ENCODE data around the gene CC2D1A. TPM values are rescaled to one million over a fixed set of nuclear protein-coding genes. Genes with fewer than 3 reads are reported as not detected.

CC2D1A gene
- total RNA-seq, 2 donors from 2014 or later, result 35.5 to 52.1 TPM

DNA sequence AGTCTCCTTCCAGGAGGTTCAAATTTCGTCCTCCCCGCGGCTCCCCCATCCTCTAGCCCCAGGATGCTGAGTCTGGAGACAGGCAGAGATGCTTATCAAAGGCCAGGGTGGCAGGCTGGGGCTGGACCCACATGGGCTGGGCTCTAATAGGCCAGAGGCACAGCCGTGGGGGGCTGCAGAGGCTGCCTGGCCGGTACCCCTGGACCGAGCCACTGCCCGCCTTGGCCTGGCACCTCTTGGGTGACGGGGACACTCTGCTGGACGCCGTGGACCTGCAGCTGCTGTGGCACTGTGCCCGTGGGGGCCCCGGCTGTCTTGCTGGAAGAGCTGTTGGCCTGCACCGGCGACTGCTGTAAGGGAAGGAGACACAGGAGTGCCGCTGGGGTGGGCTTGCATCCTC is 74.3 kb downstream of the CC2D1A start:
- TF ChIP-seq POLR2A (IDR thresholded peaks at IDR 0.05), result no peak
- TF ChIP-seq, protein P1, sequence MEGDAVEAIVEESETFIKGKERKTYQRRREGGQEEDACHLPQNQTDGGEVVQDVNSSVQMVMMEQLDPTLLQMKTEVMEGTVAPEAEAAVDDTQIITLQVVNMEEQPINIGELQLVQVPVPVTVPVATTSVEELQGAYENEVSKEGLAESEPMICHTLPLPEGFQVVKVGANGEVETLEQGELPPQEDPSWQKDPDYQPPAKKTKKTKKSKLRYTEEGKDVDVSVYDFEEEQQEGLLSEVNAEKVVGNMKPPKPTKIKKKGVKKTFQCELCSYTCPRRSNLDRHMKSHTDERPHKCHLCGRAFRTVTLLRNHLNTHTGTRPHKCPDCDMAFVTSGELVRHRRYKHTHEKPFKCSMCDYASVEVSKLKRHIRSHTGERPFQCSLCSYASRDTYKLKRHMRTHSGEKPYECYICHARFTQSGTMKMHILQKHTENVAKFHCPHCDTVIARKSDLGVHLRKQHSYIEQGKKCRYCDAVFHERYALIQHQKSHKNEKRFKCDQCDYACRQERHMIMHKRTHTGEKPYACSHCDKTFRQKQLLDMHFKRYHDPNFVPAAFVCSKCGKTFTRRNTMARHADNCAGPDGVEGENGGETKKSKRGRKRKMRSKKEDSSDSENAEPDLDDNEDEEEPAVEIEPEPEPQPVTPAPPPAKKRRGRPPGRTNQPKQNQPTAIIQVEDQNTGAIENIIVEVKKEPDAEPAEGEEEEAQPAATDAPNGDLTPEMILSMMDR (IDR thresholded peaks at IDR 0.05), result no peak
- H3K27ac ChIP-seq, result no peak overlapping the region
- WGBS, 2 donors, result 95% methylated on average over 13 of the region's 15 CpGs; no CpG with 5 or more reads in 1 of the 2 donors
- H3K36me3 ChIP-seq (replicated peaks in 1 of 2; ENCODE audit: insufficient read depth in 1 of 2, low read depth in 2 of 2), result no peaks in the 10 kb centered on the region
- H3K9me3 ChIP-seq, result no peaks in the 10 kb centered on the region
- no peaks in the 10 kb centered on the region for H3K4me1 ChIP-seq
- no peaks in the 10 kb centered on the region for H3K27me3 ChIP-seq
- DNase-seq (no peak), ATAC-seq (no peak)
- intact Hi-C loops (cut with DNase I), result no loop called here
- no peak overlapping the region for H3K4me3 ChIP-seq

MicroRNA genes within 50 kb of the gene (microRNA counts, 767-probe panel; counts per million panel counts)
- microRNA hsa-miR-181c-5p, result 0 to 736 counts per million in 2 donors

Small RNA genes lying within 50 kb of the gene (microRNA-seq; reads per million reads assigned to microRNA genes)
- gene MIR181C (ENCODE audit: borderline number of aligned reads in 2 of 2, borderline replicate concordance in 2 of 2), result 239 to 500 reads per million in 2 donors
- gene MIR181D (ENCODE audit: borderline number of aligned reads in 2 of 2, borderline replicate concordance in 2 of 2), result 181 to 265 reads per million in 2 donors

Small RNA genes lying within 50 kb of the gene (small RNA-seq; reads per million reads assigned to genes)
- gene MIR181C (86.8 reads per million, percentile 96 among the genes with 10 or more reads in this experiment), gene MIR181D (43.9 reads per million, percentile 95 among the genes with 10 or more reads in this experiment)

Other genes starting within 250 kb of the CC2D1A start
- gene MRI1, start 141.7 kb upstream of the CC2D1A start, total RNA-seq, result 10 to 100 TPM; 69.0 to 82.7 TPM
- 100 to 1,000 TPM in 1 of 2 donors, 10 to 100 TPM in 1; 47.7 to 103 TPM for gene C19orf53, start 131.7 kb upstream of the CC2D1A start, total RNA-seq
- 10 to 100 TPM in 1 of 2 donors, 1 to 10 TPM in 1; 3.4 to 12.5 TPM for gene ZSWIM4, start 110.8 kb upstream of the CC2D1A start, total RNA-seq
- not detected for gene NANOS3, start 29.1 kb upstream of the CC2D1A start, total RNA-seq
- gene BRME1, start 84 bp upstream of the CC2D1A start, total RNA-seq, result 1 to 10 TPM; 3.0 to 4.9 TPM
- under 1 TPM in 1 of 2 donors, not detected in 1; 0.66 TPM for gene PODNL1, start 32.2 kb downstream of the CC2D1A start, total RNA-seq
- 10 to 100 TPM in 1 of 2 donors, 1 to 10 TPM in 1; 7.0 to 20.4 TPM for gene DCAF15, start 46.3 kb downstream of the CC2D1A start, total RNA-seq
- gene RFX1, start 100.1 kb downstream of the CC2D1A start, total RNA-seq, result 1 to 10 TPM; 3.9 to 7.6 TPM
- not detected for gene RLN3, start 121.9 kb downstream of the CC2D1A start, total RNA-seq
- 1 to 10 TPM; 1.3 to 3.6 TPM for gene IL27RA, start 125.6 kb downstream of the CC2D1A start, total RNA-seq
- gene PALM3, start 155.9 kb downstream of the CC2D1A start, total RNA-seq, result 10 to 100 TPM; 17.4 to 28.3 TPM
- 10 to 100 TPM; 21.1 to 25.7 TPM for gene MISP3, start 166.6 kb downstream of the CC2D1A start, total RNA-seq
- gene C19orf67, start 179.6 kb downstream of the CC2D1A start, total RNA-seq, result not detected
- 10 to 100 TPM; 11.2 to 22.1 TPM for gene SAMD1, start 184.6 kb downstream of the CC2D1A start, total RNA-seq
- gene PRKACA, start 211.6 kb downstream of the CC2D1A start, total RNA-seq, result 10 to 100 TPM; 15.5 to 22.6 TPM
- gene ASF1B, start 230.4 kb downstream of the CC2D1A start, total RNA-seq, result 1 to 10 TPM in 1 of 2 donors, under 1 TPM in 1; 0.26 to 1.6 TPM

Measured in body of pancreas (tissue), 4 donors.